ENCODE results near the gene CA5A.

CA5A gene

DNA sequence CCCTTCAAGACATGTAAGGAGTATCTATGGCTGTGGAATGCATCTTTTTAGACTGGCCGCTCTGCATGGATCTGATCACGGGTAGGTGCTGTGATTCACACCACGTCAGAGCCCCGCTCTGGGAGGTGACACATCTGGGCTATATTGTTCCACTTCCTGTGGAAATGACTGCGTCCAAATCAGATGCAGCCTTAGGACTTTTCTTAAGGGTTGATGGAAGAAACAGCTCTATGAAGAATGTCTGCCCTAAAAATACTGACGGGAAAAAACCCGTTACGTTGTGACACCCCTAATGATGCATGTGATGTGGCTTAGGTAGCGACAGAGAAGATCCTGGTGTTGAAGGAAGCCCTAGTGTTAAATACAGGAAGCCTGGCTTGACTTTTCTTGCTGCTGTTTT, 27.1 kb upstream of the CA5A start:
- peak; percentile 51 for DNase-seq (ENCODE audit: low spot score)

DNA sequence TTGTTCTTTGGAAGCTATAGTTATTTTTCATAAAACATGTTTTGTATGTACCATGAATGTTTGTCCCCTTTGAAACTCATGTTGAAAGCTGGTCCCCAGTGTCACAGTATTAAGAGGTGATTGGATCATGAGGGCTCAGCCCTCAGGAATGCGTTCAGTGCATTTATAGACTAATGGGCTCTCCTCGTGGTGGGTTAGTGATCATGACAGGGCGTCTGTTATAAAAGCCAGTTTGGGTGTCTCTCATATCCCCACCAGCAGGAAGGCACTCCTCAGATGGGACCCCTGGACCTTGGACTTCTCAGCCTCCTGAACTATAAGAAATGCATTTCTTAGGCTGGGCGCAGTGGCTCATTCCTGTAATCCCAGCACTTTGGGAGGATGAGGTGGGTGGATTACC, 25.3 kb upstream of the CA5A start:
- no peak for DNase-seq (ENCODE audit: low spot score)

DNA sequence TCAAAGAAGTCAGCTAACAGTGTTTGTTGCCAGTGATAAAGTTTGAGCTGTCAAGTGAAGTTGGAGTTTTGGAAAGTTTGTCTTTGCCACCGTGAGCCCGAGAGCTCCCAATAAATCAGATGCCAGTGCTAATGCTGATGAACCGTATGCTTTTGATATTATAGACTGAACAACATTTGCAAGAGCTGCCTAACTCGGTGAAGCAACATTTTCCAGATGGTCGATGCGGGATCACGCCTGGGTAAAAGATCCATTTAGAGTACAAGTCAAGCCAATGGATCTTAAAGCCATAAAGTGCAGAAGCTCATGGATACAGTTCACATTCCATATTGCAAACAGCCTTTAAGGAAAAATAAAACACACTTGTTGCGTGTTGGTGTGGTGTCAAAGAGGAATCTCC, 24.5 kb upstream of the CA5A start:
- no peak for DNase-seq (ENCODE audit: low spot score)

DNA sequence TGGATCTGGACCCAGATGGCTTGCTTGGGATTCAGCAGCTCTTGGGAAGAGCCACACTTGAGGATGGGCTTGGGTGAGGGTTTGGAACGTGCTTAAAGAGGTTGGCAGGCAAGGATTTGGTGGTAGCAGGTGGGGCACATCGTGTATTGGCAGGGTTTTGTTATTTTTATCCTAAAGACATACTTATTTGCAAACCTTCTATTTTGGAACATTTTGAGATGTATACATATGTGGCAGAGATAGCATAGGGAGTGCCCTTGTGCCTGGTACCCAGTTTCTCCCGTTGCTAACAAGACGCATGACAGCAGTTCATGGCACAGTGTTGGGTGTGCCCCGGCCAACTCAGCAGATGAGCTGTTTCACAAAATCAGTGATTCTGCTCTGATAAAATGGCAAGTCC, 24.0 kb upstream of the CA5A start:
- no peak for DNase-seq (ENCODE audit: low spot score)

DNA sequence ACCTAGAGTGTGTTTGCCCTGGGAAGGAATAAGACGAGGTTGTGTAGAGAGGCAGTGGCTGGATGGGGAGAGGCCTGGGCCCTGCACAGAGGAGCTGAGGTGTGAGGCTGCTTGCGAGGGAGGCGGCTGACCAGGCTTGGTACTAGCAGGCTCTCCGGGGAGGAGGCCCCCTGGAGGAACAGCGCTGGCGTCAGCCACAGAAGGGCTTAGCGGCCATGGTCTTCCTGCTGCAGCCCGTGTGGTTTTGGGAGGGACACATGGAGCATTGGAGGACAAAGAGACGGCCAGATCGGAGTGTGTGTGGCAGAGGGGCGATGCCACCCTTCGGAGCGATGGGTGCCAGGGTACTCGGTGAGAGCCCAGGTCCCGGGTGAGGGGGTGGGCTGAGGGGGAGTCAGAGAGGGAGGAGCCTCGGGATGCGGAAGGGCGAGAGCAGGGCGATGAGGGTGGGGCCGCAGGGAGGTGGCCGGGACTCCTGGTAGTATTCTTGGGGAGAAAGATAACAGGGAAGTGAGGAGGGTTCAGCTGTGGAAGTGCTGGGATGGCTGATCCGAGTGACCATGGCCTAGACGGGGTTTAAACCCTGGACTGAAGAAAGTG, 23.2 kb upstream of the CA5A start:
- no peak for DNase-seq (ENCODE audit: low spot score)

DNA sequence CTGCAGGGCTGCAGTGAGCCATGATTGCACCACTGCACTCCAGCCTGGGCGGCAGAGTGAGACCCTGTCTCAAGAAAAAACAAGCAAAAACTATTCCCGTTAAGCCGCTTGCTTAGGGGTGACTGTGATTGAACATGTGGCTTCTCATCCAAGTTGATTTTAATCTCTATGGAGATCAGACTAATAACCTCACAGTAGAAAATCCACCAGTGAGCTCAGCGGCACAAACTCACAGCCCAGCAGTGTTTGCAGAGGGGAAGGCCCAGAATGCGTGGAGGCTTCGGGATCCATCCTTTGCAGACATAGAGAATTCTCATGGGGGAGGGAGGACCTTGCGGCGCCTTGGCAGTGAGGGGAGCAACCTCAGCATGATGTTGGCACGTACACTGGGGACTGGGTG, 22.3 kb upstream of the CA5A start:
- no peak for DNase-seq (ENCODE audit: low spot score)

DNA sequence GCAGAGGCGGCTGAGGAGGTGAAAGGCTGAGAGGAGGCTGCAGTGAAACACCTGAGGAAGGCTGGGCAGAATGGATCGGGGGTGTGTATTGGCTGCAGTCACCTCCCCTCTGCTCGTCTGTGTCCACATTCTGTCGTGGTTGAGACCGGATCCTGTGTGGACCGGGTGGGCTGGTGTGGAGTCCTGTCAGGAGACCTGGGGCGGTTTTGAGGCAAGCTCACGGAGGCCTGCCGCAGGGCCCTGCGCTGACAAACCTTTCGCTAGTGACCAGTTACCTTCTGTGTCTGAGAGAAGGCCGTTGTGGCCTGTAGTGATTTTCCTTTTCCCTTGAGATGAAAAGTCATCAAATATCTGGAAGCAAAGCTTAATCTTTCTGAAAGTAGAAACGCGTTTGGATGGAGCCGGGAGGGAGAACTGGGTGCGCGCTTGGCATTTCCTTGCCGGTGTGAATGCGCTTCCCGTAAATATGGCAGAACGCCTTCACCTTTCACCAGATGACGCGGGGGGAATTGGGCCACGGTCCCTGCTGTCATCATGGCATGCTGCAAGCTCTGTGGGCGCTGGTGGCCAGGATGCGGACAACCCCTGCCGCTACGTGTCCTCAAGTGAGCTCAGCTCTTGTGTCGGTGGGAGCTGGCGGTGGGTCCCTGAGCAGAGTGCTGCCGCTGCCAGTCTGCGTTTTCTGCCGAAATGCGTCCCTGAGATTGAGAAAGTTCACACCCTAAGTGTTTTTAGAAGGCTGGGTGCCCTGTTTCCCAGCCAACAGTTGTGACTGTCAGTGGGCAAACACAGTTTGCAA, 21.2 kb upstream of the CA5A start:
- DNase-seq (ENCODE audit: low spot score): no peak

DNA sequence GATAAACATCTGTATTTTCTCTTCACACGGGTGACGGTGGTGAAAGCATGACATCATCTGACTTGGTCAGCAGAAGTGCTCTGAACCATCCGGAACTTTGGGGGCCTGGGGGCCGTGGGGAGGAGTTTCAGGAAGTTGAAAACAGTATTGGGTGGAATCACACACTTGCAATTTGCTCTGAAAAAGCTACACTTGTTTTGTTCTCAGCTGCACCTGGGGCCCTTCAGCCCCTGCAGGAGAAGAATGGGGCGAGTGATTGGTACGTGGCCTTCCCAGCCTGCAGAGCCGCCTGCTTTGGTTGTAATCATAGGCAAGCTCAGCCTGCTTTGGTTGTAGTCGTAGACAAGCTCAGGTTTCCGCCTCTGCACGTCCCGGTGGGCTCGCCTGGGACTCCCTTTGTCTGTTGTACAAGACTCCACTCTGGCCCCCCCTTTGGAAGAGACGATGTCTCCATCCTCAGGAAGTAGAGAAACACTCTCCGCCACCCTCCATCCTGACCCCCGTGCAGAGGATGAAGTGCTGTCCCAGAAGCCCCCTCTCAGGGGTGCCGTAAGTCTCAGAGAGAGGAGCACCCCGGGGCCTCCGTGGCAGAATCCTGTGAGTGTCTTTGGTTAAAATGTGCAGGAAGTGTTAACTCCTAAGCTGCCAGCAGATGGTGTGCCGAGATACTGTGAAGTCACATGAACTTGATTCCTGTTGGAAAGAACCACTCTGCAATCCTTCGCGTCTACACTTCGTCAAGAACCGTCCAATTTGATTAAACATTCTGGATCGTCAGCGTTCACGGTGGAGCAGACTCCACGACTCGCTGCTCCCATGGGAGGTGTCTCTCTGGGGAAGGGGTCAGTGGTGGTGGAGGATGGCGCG, 20.3 kb upstream of the CA5A start:
- DNase-seq (ENCODE audit: low spot score): peak; percentile 70

DNA sequence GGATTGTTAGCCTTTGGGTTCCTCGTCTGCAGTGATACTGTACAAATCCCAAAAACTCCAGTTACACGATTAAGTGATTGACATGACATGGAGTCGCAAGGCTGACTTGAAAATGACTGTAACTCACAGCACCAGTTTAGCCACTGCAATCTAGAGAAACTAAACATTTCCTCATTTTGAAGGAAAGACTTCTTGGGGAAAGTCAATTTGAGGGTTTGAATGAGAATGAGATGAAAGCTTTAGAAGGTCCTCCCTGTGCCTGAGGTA, 19.7 kb upstream of the CA5A start:
- no peak for DNase-seq (ENCODE audit: low spot score)

DNA sequence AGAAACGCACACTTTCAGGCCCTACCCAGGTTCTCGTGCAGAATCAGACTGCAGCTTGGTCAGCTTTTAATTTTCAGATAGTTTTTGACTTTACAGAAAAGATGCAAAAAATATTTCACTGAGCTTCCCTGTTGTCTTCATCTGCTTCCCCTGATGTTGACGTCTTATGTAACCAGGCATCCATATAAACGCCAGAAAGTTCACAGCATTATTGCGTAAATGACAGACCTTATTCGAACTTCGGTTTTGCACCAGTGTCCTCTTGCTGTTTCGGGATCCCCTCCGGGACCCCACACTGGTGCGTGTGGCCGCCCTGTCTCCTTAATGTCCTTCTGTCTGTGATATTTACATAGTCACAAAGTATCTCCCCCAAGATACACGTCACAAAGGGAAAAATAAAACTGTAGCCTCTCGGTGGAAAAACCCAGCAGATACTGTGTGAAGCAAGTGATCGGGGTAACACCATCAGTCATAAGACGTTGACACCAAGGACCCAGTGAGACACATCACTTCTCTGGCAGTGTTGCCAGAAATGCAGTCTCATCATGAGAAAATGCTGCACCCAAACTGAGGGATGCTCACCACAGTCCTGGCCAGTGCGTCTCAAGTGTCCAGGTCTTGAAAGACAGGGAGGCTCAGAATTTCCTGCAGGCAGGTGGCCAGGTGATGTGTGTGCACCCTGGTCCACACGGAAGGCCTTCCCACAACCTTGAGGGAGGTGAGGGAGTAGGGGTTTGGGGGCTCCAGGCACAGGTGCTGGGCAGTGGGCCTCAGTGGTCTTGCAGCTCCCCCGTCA, 19.2 kb upstream of the CA5A start:
- no peak for DNase-seq (ENCODE audit: low spot score)

DNA sequence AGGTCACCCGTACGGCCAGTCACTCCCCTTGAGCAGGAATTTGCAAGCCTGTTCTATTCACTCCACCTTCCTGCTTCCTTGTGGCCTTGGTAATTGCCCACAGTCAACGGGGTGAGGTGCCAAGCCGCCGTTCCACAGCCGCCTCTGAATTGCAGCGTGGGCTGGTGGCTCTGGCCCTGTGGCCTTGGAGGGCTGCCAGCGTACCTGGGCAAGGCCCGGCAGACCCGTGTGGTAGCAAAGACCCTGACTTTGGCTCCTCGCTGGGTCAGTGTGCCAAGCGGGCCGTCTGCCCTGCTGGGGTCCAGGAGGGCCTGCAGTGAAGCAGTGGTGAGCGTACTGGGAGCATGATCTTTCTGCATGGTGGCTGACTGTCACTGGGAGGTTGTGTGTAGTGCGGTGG, 18.5 kb upstream of the CA5A start:
- DNase-seq (ENCODE audit: low spot score): no peak

DNA sequence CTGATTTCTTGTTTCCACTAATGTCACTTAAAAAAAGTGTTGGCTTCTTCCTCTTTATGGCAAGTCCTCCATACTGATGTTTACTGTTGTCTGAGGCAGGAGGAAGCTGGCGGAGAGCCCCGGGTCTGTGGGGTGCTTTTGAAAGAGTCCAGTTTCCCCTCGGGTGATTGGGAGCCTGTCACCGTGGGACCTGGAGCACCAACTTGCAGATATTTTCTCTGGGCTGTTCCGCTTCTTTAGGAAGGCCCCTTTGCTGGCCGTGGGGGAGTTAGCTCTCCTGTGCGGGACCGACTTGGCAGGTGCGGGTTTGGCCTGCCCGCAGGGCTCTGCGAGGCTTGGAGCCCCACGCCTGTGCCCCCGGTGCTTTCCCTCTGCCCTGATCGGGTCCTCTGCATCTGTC, 18.0 kb upstream of the CA5A start:
- DNase-seq (ENCODE audit: low spot score): no peak

DNA sequence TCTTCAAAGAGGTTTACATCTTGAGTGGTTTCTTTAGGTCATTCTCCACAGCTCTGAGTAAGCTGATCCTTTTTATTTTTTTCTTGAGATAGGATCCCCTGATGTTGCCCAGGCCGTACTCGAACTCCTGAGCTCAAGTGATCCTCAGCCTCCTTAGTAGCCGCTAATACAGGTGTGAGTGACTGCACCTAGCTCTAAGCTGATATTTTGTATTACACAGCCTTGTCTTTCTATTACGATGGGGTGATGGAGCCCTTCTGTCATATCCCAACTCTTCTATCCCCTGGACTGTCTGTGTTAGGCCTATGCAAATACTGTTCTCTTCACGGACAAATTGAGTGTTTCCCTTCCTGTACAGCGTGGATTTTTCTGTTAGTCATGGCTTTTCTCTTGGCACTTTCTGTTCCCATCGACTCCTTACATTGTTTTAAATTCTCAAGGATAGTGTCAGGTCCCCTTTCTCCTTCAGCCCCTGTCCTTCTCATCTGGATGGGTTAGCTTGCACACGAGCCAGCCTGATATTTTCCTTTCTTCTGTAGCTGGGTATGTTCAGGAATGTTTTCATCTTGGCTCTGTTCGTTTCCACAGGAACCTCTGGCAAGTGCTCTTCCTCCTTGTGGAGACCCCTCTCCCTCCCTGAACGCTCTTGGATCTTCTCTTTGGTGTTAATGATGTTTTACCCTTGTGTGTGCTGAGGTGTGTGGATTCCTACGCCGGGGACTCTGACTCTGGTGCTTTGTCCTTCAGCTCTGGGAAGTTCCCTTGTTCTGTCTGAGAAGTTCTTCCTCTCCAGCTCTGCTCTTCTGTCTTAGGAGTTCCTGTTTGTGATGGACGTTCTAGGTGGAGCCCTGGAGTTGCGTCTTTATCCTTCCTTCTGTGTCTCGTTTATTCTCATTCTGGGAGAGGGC, 17.2 kb upstream of the CA5A start:
- no peak for DNase-seq (ENCODE audit: low spot score)

DNA sequence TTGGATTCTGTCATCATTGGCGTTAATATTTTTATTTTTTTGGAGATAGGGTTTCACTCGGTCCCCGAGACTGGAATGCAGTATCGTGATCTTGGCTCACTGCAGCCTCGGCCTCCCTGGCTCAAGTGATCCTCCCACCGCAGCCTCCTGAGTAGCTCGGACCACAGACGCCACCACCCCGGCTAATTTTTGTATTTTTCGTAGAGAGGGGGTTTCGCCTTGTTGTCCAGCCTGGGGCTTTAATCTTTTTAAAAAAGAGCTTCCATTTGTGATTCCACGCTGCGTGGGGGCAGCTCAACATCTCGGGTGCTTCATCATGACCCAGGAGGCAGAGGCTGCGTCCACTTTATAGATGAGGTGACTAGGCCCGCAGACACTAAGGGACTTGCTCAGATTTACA, 16.4 kb upstream of the CA5A start:
- no peak for DNase-seq (ENCODE audit: low spot score)

DNA sequence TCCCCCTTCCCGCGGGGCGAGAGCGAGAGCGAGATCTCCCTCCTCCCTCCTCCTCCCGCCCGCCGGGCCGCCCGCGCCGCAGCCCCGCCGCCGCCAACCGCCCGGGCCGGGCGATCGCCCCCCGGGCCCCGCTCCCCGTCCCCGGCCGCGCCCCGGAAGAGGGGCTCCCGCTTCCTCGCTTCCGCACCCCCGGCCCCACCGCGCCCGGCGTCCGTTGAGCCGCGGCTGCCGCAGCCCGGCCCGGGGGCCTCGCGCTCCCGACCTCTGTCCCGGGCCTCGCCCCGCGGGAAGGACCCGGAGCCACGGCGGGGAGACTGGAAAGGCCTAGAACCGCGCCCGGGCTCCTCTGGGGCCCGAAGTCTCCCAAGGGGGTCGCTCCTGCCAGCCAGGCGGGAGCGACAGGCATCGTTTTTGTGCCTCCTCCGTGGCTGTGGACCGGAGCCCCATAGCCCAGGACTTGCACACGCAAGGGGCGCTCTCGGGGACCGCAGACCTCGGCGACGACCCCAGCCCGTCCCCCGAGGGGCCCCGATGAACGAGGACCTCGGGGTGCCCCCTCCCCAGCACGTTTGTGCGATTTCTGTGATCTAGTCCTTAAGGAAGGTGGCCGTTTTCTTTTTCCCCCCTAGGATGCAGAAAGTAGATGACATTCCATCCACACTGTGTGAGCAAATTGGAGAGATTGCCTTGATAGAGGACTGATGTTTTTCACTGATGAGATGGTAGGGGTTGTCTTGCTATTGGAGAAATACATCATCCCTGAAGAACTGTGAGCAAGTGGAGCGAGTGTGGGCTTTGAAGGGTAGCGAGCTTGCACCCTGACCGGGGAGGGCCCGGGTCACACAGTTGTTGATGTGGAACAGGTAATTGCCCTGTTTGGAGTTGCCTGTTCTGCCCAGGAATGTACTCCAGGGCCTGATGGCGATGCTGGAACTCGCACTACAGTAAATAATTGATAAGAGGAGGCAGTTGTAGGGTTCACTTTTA, 15.5 kb upstream of the CA5A start:
- no peak for DNase-seq (ENCODE audit: low spot score)

DNA sequence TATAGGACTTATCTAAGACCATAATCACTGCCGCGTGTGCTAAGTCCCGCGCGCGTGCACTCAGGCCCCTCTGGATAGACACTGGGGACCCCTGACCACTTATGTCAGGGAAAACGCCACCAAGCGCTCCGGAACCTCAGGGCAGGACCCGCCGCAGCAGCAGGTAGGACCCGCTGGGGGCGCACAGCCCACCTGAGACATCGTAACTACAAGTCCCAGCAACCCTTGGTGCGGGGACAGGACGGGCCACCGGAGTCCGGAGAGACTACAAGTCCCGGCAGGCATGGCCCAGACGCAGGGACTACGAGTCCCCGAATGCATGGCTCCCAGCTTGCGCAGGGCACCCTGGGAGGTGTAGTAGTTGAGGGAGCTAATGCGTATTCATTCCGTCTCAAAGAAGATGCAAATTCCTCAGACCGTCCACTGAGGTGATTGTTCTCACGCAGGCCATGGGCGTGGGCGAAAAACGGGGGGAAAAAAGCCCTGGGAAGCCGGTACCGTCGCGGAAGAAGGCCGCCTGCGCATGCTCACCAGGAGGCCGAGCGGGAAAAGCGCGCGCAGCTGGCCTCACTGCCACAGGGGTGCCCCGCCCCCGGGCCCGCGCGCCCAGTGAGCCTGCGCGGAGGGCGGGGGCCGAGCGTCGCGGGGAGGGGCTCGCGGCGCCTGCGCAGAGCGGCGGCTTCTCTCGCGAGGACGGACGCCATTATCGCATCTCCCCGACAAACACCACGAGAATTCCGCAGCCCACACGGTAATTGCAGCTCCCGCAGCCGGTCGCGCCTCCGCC, 14.6 kb upstream of the CA5A start, which contains the start of gene BANP:
Gene BANP, plus strand, starts transcription at position 670 of the 787 bp plus-strand sequence. CDS start 23,682 bp downstream, outside the sequence.
- peak; percentile 99 for DNase-seq (ENCODE audit: low spot score)

DNA sequence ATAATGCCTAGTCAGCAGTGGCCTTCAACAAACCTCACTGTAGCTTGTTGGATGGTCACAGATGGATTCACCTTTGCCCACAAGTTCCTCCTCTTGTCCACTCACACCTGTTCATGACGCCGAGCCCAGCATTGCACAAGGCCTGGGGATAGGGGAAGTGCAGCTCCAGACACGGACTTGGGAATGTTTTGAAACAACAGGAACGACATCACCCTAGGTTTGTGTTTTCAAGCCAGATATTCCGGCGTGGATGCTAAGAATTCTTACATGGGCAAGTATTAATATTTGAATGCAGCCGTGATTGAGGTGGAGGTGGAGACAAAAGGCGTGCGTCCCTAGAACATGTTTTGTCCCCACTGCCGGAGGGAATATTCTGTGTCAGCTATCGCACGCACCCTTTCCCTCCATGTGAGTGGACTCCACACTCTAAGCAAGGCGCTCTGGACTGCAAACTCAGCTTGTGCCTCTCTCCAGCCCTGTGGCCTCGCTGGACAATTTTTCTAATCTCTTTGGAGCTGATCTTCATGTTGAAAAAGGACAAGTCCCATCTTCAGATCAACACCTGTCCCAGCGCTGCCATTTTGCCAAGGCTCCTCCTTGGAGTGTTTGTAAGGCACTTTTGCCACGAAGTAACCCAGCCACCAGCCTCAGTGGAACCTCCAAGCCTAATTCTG, 12.9 kb upstream of the CA5A start:
- DNase-seq (ENCODE audit: low spot score): no peak

DNA sequence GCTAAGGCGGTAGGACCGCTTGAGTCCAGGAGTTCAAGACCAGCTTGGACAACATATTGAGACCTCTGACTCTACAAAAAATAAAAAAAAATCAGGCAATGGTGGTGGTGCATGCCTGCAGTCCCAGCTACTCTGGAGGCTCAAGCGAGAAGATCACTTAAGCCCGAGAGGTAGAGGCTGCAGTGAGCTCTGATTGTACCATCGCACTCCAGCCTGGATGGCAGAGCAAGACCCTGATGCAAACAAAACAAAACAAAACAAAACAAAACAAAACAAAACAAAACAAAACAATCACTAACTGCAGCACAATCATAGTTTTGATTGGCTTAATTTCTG, 12.4 kb upstream of the CA5A start:
- DNase-seq (ENCODE audit: low spot score): no peak

DNA sequence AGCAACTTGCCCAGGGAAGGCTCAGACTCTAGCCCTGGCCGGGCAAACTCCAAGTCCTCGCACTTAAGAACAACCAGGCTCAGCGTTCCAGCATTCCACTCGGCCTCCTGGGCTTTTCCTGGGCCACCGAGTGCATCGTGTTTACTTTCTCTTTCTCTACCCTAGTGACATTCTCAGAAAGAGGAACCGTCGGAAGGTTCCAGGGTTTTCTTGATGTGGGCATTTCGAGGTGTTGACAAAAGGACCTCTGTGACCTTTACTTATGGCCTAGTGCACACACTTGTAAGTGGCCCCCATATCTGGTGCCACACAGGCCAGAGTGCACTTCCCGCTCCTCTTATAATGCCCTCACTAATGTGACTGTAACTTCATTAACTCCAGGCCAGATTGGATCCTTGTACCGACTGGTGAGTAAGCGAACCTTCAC, 11.8 kb upstream of the CA5A start:
- DNase-seq (ENCODE audit: low spot score): no peak

All from CD4-positive, alpha-beta T cell treated with Interleukin-6 at 100 ng/mL for 8 hours (primary cell).